GM12878 (cell line): Measurements from ENCODE around the gene PHGDH.
"Not testable (repeated sequence)": the region's sequence is repeated elsewhere in the genome, so short reads cannot be mapped to it uniquely, and the experiment has no call there.

Experiments
- BRCA1 ChIP-seq: IDR thresholded peaks from 2 replicates; pipeline ENCODE4 v1.6.1; 2011; ENCODE audit warnings: low read depth, low read length, improper control_type of control experiment
- CTCF ChIP-seq, 3 experiments: IDR thresholded peaks in 2 of 3; conservative IDR thresholded peaks in 1 of 3; 2 replicates each; pipeline ENCODE4 v1.5.1; 2011; ENCODE audit warnings: low read depth in 3 of 3, low read length in 3 of 3, mild to moderate bottlenecking in 3 of 3, control low read depth in 2 of 3, moderate library complexity in 2 of 3, inconsistent platforms in 1 of 3, mixed read lengths in 1 of 3; ENCODE audit not compliant: control insufficient read depth in 2 of 3, insufficient read depth in 1 of 3; ENCODE audit errors: extremely low read depth in 1 of 3
- SP1 ChIP-seq: IDR thresholded peaks from one replicate; pipeline ENCODE4 v1.6.1; 2011; ENCODE audit warnings: low read depth, low read length

GRCh38 chr1:119706599-119706998 is 5.1 kb upstream of the PHGDH start:
- not testable (repeated sequence) for TF ChIP-seq CTCF (IDR thresholded peaks at IDR 0.05 in 2 of 3, conservative IDR thresholded peaks at IDR 0.05 in 1 of 3; ENCODE audit: control insufficient read depth in 2 of 3, extremely low read depth in 1 of 3, insufficient read depth in 1 of 3, low read depth in 3 of 3, low read length in 3 of 3); BRCA1; SP1
